Loucy (cell line): ENCODE measurements around the gene CDH26.

Source experiments
- H2AFZ ChIP-seq: fragments of 200-600 bp; sonication (generic); 2 replicates; pipeline ENCODE4 v1.6.0; 2016; ENCODE audit warnings: antibody characterized with exemption, mild to moderate bottlenecking, low read length, moderate library complexity
- H3F3A ChIP-seq: fragments of 200-600 bp; 2 replicates; pipeline ENCODE4 v1.6.0; 2016; ENCODE audit warnings: antibody characterized with exemption, low read depth, mild to moderate bottlenecking
- H3K27me3 ChIP-seq: fragments of 200-600 bp; sonication (generic); 2 replicates; pipeline ENCODE4 v1.6.1; 2014; ENCODE audit warnings: low read length, mild to moderate bottlenecking; ENCODE audit not compliant: insufficient read depth, poor library complexity, severe bottlenecking
- H3K36me3 ChIP-seq: fragments of 200-600 bp; sonication (generic); 2 replicates; pipeline ENCODE4 v1.6.1; 2016; ENCODE audit warnings: low read length; ENCODE audit not compliant: insufficient read depth
- H3K4me1 ChIP-seq: fragments of 200-600 bp; sonication (generic); 2 replicates; pipeline ENCODE4 v1.5.1; 2014; ENCODE audit warnings: low read length, mild to moderate bottlenecking; ENCODE audit not compliant: insufficient read depth, poor library complexity, severe bottlenecking
- H3K4me2 ChIP-seq: fragments of 200-600 bp; sonication (generic); 2 replicates; pipeline ENCODE4 v1.6.0; 2014; ENCODE audit warnings: antibody characterized with exemption, low read length, low read depth, mild to moderate bottlenecking; ENCODE audit not compliant: poor library complexity, severe bottlenecking
- H3K4me3 ChIP-seq: fragments of 200-600 bp; sonication (generic); 2 replicates; pipeline ENCODE4 v1.5.1; 2014; ENCODE audit warnings: low read length, mild to moderate bottlenecking, mixed read lengths; ENCODE audit not compliant: poor library complexity, severe bottlenecking
- H3K79me2 ChIP-seq: fragments of 200-600 bp; sonication (generic); 2 replicates; pipeline ENCODE4 v1.6.1; 2014; ENCODE audit warnings: low read length; ENCODE audit not compliant: insufficient read depth
- H3K9ac ChIP-seq: fragments of 200-600 bp; sonication (generic); 2 replicates; pipeline ENCODE4 v1.6.0; 2014; ENCODE audit warnings: mild to moderate bottlenecking, low read depth, low read length, moderate library complexity; ENCODE audit not compliant: poor library complexity, severe bottlenecking
- H3K9me2 ChIP-seq: fragments of 200-600 bp; sonication (generic); replicated peaks from 2 replicates; pipeline ENCODE4 v1.6.1; 2016; ENCODE audit warnings: low read depth, low read length, mixed read lengths
- H3K9me3 ChIP-seq: fragments of 200-600 bp; sonication (generic); 2 replicates; pipeline ENCODE4 v1.6.1; 2014; ENCODE audit warnings: mild to moderate bottlenecking, antibody characterized with exemption, low read length, low read depth; ENCODE audit not compliant: insufficient read depth
- H4K20me1 ChIP-seq: fragments of 200-600 bp; sonication (generic); 2 replicates; pipeline ENCODE4 v1.6.0; 2014; ENCODE audit warnings: antibody characterized with exemption, low read length, mild to moderate bottlenecking; ENCODE audit not compliant: insufficient read depth, poor library complexity, severe bottlenecking
- EZH2phosphoT487 ChIP-seq: fragments of 200-600 bp; IDR thresholded peaks from 2 replicates; pipeline ENCODE4 v1.6.1; 2018; ENCODE audit warnings: antibody characterized with exemption, mild to moderate bottlenecking, moderate library complexity, borderline replicate concordance
- TF ChIP-seq, protein P1 (sequence below): fragments of 200-600 bp; sonication (generic); conservative IDR thresholded peaks from 2 replicates; pipeline ENCODE4 v1.5.1; 2014; ENCODE audit warnings: mild to moderate bottlenecking, antibody characterized with exemption, low read length

CDH26 gene

DNA sequence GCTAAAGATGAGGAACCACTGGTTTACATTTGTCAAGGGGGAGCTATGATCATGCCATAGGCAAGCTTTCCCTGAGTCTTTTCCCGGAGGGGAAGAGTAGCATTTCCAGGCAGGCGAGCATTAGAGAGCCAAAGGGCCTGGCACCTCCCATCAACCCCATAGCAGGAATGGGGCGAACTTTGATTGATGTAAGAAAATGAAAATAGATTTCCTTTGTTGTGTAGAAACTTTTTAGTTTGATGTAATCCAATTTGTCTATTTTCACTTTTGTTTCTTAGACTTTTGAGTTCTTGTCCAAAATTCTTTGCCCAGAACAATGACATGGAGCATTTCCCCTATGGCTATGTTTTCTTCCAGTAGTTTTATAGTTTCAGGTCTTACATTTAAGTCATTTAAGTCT is 85.2 kb downstream of the CDH26 start:
- H3K36me3 ChIP-seq, result no peaks in the 10 kb centered on the region

DNA sequence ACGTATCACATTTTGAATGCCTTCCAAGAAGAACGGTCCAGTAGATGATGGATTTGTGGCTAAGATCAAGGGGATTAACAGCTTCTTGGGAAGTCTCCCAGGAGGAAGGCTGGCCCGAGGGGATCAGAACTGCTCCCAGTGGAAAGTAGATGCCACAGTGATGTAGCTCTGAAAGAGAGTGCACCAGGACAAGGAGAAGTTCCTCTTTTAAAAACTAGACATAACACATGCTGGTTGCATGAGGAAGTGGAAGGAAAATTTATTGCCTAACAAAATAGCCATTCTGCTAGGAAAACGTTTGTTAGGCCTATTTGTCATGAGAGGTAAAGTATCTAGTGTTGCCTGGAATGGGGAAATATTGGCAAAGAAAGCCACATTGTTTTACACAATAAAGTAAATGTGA is 87.8 kb downstream of the CDH26 start:
- no peaks in the 10 kb centered on the region for H3K9me2 ChIP-seq
- H3K4me3 ChIP-seq, result no peak overlapping the region
- H3K27me3 ChIP-seq, result no peaks in the 10 kb centered on the region
- H3F3A ChIP-seq, result no peaks in the 10 kb centered on the region
- no peaks in the 10 kb centered on the region for H3K36me3 ChIP-seq
- H4K20me1 ChIP-seq, result no peaks in the 10 kb centered on the region
- H3K79me2 ChIP-seq, result no peaks in the 10 kb centered on the region
- H3K4me1 ChIP-seq, result peaks cover 2% of the 10 kb centered on the region
- H3K9me3 ChIP-seq, result no peaks in the 10 kb centered on the region
- H2AFZ ChIP-seq, result no peak overlapping the region
- H3K4me2 ChIP-seq, result no peak overlapping the region
- no peak overlapping the region for H3K9ac ChIP-seq
- TF ChIP-seq, protein P1, sequence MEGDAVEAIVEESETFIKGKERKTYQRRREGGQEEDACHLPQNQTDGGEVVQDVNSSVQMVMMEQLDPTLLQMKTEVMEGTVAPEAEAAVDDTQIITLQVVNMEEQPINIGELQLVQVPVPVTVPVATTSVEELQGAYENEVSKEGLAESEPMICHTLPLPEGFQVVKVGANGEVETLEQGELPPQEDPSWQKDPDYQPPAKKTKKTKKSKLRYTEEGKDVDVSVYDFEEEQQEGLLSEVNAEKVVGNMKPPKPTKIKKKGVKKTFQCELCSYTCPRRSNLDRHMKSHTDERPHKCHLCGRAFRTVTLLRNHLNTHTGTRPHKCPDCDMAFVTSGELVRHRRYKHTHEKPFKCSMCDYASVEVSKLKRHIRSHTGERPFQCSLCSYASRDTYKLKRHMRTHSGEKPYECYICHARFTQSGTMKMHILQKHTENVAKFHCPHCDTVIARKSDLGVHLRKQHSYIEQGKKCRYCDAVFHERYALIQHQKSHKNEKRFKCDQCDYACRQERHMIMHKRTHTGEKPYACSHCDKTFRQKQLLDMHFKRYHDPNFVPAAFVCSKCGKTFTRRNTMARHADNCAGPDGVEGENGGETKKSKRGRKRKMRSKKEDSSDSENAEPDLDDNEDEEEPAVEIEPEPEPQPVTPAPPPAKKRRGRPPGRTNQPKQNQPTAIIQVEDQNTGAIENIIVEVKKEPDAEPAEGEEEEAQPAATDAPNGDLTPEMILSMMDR, result no peak
- TF ChIP-seq EZH2phosphoT487, result no peak

More for the DNA sequence above, 85.2 kb downstream of the CDH26 start:
- Histone ChIP-seq H3K9me3 (no peaks in the 10 kb centered on the region), H3F3A (no peaks in the 10 kb centered on the region), H2AFZ (no peak overlapping the region), H3K27me3 (no peaks in the 10 kb centered on the region), H3K79me2 (no peaks in the 10 kb centered on the region), H4K20me1 (no peaks in the 10 kb centered on the region), H3K4me2 (no peak overlapping the region), H3K9ac (no peak overlapping the region), H3K4me1 (peaks cover 2% of the 10 kb centered on the region), H3K4me3 (no peak overlapping the region), H3K9me2 (no peaks in the 10 kb centered on the region)
- TF ChIP-seq EZH2phosphoT487, result no peak
- TF ChIP-seq, protein P1, result no peak

DNA sequence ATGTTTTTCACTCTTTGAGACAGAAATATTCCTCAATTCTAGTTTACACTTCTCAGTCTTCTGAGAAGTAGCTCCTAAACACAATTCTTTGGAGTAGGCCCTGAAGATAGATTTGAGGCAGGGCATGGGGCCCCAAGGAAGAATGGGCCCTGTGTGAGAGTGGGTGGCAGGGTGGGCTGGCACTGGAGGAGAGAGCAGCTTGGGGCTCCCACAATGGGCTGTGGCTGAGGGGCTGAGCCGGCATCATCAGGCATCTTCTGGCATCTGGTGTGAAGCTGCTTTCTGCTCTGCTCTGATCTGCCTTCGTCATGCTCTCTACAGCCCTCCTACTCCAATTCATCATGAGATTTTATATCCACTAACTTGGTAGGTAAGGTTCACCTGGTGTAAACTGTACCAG is 88.2 kb downstream of the CDH26 start:
- Histone ChIP-seq H3F3A (no peaks in the 10 kb centered on the region), H3K36me3 (no peaks in the 10 kb centered on the region), H3K27me3 (no peaks in the 10 kb centered on the region), H3K9me3 (no peaks in the 10 kb centered on the region), H2AFZ (no peak overlapping the region), H3K79me2 (no peaks in the 10 kb centered on the region), H3K4me3 (no peak overlapping the region), H3K9me2 (no peaks in the 10 kb centered on the region), H3K4me2 (no peak overlapping the region), H3K4me1 (peaks cover 2% of the 10 kb centered on the region), H3K9ac (no peak overlapping the region), H4K20me1 (no peaks in the 10 kb centered on the region)
- TF ChIP-seq, protein P1, result no peak
- TF ChIP-seq EZH2phosphoT487, result no peak
